GM12891 (cell line): ENCODE measurements around the gene MCM9.
A peak's percentile ranks its signal among the peaks of the same experiment; 100 is the strongest.

Experiments used
- PAX5 ChIP-seq: IDR thresholded peaks from 2 replicates; pipeline ENCODE4 v1.6.1; 2011; ENCODE audit warnings: low read length, moderate library complexity, mild to moderate bottlenecking; ENCODE audit not compliant: insufficient read depth, severe bottlenecking
- POLR2A ChIP-seq: IDR thresholded peaks from 2 replicates; pipeline ENCODE4 v1.6.1; 2011; ENCODE audit warnings: low read depth, low read length, control low read depth
- POLR2AphosphoS5 ChIP-seq: IDR thresholded peaks from 2 replicates; pipeline ENCODE4 v1.6.1; 2011; ENCODE audit warnings: low read depth, low read length, control low read depth
- POU2F2 ChIP-seq: IDR thresholded peaks from 2 replicates; pipeline ENCODE4 v1.6.1; 2011; ENCODE audit warnings: low read depth, mild to moderate bottlenecking, control low read depth, low read length, moderate library complexity
- SPI1 ChIP-seq: IDR thresholded peaks from 2 replicates; pipeline ENCODE4 v1.6.1; 2011; ENCODE audit warnings: low read depth, low read length, control low read depth
- TAF1 ChIP-seq: IDR thresholded peaks from 2 replicates; pipeline ENCODE4 v1.6.1; 2011; ENCODE audit warnings: low read depth, low read length, control low read depth

- peak; percentile 21 for TF ChIP-seq POLR2A
- peak; percentile 66; the same call in 1 of the 2 replicates for TF ChIP-seq POLR2AphosphoS5
- peak; percentile 75 for TF ChIP-seq TAF1
- no peak for TF ChIP-seq POU2F2
- no peak for TF ChIP-seq PAX5
- no peak for TF ChIP-seq SPI1
These were observed 41.0 kb downstream of the MCM9 start, which contains the start of gene ASF1A for GRCh38 chr6:118893807-118894424.
